Measurements from ENCODE around the gene TRPM5.

GRCh38 chr11:2432628-2433071 lies 11.7 kb downstream of the TRPM5 start:
- no peak for TF ChIP-seq CTCF (IDR thresholded peaks at IDR 0.05)
- no peak for TF ChIP-seq POLR2A (IDR thresholded peaks at IDR 0.05; ENCODE audit: low read depth)
- no peak for TF ChIP-seq POLR2AphosphoS5 (IDR thresholded peaks at IDR 0.05)
- no peak for TF ChIP-seq EP300 (IDR thresholded peaks at IDR 0.05)

Data from esophagus muscularis mucosa (tissue), 4 donors.